ENCODE results near the gene RGSL1.

RGSL1 gene

GRCh38 chr1:182450087-182450486 is at the start of gene RGSL1:
Gene RGSL1, plus strand, starts transcription at chr1:182450146. Its CDS starts 20 bp downstream, at chr1:182450166.
- FAIRE-seq, result no peak

GRCh38 chr1:182400567-182400966 is 49.4 kb upstream of the RGSL1 start, which contains the start of gene TEDDM1:
Gene TEDDM1, minus strand, starts transcription at chr1:182400667. Its CDS starts 182 bp downstream, at chr1:182400485.
- FAIRE-seq, result no peak

GRCh38 chr1:182404781-182405180 is 45.2 kb upstream of the RGSL1 start:
- no peak for FAIRE-seq

DNA sequence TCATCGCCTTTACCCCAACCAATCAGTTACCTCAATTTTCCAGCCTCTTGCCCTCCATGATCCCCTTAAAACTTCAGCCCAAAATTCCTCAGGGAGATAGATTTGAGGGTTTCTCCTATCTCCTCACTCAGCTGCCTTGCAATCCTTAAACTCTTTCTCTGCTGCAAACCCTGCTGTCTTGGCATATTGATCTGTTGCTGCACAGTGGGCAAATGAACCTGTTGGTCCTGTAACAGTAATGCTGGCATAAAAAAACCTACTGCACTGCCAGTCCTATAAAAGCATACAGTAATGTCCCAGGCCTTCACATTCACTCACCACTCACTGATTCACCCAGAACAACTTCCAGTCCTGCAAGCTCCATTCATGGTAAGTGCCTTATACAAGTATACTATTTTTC is 44.4 kb upstream of the RGSL1 start:
- FAIRE-seq, result no peak

- no peak for FAIRE-seq
These were observed 43.9 kb upstream of the RGSL1 start for GRCh38 chr1:182406012-182406411.

GRCh38 chr1:182407724-182408123 is 42.2 kb upstream of the RGSL1 start:
- no peak for FAIRE-seq

DNA sequence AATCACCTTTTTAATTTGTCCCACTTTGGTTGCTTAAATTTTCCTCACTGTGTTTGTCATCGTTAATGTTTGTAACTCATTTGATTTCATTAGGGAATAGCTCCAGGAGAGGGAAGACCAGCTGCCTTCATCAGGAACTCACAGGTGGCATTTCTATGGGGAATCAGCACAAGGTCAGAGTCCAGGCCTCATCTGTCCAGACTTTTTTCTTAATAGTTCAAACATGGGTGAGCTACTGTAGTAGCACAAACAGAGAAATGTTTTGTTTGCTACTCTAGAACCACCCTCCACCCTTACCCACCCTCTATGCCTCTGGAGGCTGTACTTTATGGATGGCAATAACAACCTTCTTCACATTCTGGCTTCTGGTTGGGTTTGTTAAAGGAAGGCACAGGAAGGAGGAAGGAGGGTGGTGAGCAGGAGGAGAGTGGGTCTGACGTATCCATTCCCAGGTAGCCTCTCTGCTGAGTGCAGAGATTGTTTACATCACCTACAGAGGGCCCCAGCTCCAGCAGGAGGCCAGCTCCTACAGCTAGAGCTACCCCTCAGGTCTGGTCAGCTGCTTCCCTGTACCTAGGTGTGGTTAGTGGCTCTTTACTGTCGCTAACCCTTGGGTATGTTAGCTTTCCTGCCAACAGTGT is 41.4 kb upstream of the RGSL1 start:
- no peak for FAIRE-seq

- FAIRE-seq, result no peak
These were observed 39.8 kb upstream of the RGSL1 start for GRCh38 chr1:182410138-182410537.

DNA sequence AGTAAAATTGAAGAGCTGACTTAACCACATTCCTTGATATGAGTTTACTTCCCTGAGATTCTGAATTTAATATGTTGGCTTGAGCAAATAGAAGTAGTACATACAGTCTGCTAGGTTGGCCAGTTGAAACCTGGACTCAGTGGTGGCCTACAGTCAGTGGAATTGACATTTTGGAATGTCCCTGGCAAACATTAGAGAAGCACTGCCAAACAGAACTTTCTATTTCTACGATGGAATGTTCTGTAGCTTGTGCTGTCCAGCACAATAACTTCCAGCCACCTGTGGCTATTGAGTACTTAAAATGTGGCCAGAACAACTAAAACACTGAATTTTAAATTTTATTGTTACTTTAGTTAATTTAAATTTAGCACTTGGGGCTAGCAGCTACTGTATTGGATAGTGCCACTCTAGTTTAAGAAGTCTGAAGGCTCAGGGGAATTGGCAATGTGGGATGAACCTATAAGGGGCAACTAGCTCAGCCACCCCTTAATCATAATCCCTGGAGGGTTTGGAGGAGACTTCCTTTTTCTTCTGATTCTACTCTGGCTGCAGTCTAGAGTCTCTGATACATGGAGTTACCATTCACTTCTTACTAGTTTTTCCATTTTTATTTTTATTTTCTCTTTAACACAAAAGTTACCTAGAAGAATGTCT is 39.2 kb upstream of the RGSL1 start:
- FAIRE-seq, result no peak

GRCh38 chr1:182413486-182413885 is 36.5 kb upstream of the RGSL1 start:
- no peak for FAIRE-seq

- FAIRE-seq, result no peak
These were observed 36.0 kb upstream of the RGSL1 start for GRCh38 chr1:182413969-182414368.

- FAIRE-seq, result no peak
These were observed 34.2 kb upstream of the RGSL1 start for GRCh38 chr1:182415789-182416188.

GRCh38 chr1:182426442-182427430 is 23.2 kb upstream of the RGSL1 start:
- no peak for FAIRE-seq

DNA sequence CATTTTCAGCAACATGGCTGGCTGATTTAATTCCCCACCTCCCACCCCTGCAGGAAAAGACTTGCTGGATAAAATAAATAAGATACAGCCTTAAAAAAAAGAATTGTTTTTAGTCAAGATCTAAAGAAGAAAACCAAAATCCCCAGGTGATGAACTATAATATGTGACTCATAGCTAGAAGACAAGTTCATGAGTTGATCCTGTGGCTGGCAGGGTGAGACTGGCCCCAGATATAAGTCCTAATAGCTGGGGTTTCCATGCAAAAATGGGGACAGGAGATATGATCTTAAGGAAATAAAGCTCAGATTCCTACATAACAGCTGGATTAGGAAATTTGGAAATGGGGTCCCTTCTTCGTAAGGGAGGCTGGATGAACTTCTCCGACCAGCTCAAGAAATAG is 21.9 kb upstream of the RGSL1 start:
- no peak for FAIRE-seq

DNA sequence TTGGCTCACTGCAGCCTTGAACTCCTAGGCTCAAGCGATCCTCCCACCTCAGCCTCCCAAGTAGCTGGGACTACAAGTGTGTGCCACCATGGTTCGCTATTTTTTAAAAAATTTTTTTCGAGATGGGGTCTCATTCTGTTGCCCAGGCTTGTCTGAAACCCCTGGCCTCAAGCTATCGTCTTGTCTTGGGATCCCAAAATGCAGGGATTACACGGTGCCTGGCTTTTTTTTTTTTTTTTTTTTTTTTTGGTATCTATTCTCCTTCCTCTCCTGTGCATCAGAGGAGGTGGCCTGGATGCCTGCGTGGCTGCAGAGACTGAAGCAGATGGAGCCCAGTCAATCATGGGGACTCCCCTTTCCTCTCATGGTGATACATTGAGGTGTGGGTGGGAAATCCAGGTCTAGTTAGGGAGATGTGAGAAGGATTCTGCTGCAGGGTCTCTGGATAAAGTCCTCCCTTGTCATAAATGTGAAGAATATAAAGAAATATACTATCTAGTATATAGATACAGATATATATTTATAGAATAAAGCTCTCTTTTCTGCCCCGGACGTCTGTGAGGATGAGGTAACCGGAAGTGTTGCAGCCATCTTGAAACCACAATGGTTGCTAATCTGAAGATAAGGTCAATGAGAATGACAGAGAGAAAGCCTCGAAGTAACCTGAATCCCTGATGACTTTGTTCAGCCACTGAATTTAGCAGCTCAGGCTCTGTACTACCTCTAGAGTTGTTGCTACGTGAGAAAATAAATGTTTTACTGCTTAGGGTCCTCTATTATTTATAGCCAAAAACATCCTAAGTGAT is 19.5 kb upstream of the RGSL1 start:
- no peak for FAIRE-seq

GRCh38 chr1:182431278-182431677 is 18.7 kb upstream of the RGSL1 start:
- FAIRE-seq, result no peak

- FAIRE-seq, result no peak
These were observed 16.4 kb upstream of the RGSL1 start for GRCh38 chr1:182433580-182433979.

- no peak for FAIRE-seq
These were observed 11.6 kb upstream of the RGSL1 start for GRCh38 chr1:182438326-182438725.

DNA sequence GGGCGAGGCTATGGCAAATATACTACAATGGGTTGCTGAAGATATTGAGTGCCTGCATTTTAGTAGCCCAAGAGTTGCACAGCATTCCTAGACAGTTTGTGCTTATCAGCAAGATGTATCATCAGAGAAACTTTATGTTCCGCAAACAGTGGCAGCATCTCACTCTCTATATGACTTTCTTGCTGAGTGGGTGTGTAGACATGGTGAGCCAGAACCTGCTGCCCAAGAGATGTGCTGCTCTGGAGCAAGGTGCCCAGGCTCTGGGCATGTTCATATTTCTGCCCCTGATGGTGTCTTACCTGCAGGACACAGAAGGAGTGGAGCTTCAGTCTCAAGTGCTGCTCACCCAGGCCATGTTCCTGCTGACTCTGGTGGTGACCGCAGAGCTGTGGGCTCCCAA is 8.2 kb upstream of the RGSL1 start:
- no peak for FAIRE-seq

GRCh38 chr1:182442333-182442732 is 7.6 kb upstream of the RGSL1 start:
- FAIRE-seq, result no peak

GRCh38 chr1:182444497-182444896 is 5.4 kb upstream of the RGSL1 start:
- no peak for FAIRE-seq

DNA sequence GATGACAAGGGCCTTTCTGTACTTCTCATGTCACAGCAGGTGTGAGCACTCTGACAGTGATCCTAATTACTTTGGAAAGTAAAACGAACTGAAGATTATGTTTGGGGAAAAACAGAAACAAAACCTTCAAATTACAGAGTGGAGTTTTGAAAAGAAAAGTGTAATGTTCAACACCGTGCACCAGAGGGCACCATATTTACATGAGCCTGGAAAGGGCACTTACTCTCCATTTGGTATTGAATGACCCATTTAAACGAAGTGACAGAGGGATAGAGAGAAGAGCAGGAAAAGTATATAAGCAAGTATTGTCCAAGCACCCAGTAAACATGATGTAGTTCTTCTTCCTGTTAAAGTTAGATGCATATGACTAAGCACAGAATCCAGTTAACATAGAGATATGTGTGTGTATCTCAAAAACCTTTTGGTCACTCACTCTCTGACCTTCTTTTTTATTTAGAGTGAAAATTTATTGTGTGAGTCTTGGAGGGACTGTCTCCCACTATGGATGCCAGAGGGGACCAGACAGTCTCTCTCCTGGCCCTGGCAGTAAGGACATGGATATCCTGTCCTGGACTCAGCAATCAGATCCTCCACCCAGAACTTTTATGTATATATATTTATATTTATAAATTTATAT is 3.8 kb upstream of the RGSL1 start:
- FAIRE-seq, result peak; percentile 15

Measured in endometrium (tissue), 2 donors.